ENCODE results near the gene SLC9A9.
"Not testable (repeated sequence)": the region's sequence is repeated elsewhere in the genome, so short reads cannot be mapped to it uniquely, and the experiment has no call there.

SLC9A9 gene

DNA sequence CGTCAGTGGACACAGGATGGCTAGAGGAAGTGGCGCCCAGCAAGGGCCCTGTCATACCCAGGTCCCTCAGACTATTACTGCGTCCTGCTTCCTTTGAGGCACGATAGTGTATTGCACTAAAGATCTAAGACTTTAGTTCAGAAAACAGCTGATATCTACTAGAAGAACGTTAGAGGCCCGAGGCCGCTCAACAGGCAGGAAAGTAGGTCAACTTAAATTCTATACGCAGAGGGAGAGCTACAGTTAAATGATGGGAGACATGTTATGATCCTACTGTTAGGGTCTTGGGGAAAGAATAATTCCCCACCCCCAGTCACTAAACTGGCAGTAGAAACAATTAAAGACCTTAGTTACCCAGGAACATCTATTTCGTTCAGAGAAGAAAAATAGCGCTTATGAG is 410.9 kb downstream of the SLC9A9 start:
- DNase-seq = no peak

DNA sequence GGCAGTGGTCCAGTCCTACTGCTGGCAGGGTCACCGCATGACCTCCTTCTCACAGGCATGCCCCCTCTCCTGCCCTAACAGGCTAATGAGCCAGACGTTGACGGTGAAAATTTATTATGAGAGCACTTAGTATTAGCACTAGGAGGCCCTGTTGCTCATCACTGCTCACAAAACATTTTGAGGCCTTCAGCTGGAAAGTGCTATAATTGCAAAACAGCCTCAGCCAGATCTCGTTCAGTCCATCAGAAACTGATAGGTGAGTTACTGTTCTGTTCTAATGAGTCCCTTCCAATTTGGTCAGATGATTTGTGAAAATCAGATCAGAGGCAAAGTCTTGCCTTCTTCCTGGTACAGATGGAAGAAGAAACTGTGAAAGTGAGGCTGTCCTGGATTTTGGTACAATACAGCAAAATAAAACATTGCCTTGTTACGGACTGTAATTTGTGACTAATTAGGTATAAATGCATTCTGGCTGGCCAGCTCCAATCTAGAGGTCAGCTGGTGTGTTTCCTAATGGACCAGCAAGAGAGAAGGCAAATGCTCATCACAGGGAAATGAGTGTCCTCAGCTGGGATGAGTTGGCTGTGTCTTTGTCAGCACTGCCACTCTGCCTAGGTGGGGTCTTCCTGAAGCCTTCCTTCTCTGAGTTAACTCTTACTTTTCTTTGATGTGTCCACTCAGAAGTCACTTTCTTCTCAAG is 411.9 kb downstream of the SLC9A9 start:
- DNase-seq = no peak

GRCh38 chr3:143433787-143434378 is 414.4 kb downstream of the SLC9A9 start:
- DNase-seq = no peak

- DNase-seq = not testable (repeated sequence)
Measured at GRCh38 chr3:143431298-143431697, 417.0 kb downstream of the SLC9A9 start.

DNA sequence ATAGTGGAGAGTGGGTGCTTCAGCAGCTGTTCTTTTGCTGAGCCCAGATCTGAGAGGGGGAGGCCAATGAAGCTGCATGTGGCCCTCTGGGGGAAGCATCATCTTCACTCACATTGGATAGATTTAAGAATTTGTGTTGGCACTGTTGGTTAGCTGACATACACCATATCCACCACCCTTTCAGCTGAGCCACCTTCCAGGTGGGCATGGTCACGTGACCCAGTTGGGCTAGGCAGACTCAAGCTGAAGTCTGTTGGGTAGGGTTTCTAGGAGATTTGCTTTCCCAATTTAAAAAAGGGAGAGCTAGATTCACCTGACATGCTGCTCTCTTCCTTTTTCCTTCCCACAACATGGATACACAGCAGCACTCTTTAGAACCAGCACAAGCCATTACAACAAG is 417.7 kb downstream of the SLC9A9 start:
- no peak for DNase-seq

GRCh38 chr3:143429628-143430514 is 418.4 kb downstream of the SLC9A9 start:
- DNase-seq = no peak

GRCh38 chr3:143428294-143428693 is 420.0 kb downstream of the SLC9A9 start:
- no peak for DNase-seq

DNA sequence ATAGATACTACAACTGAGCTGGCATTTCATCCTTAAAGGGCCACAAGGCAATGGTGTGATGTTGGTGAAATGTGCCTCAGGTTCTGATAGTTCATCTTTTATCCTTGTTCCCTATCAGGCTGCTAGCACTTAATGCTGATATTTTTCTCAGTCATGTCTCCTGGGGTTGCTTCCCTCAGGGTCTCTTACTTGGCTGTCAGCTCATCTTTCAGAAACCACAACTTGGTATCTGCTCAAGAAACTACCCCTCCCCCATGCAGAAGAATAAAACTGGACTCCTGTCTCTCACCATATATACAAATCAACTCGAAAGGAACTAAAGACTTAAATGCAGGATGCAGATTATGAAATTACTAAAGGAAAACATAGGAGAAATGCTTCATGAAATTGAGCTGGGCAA is 420.6 kb downstream of the SLC9A9 start:
- no peak for DNase-seq

- no peak for DNase-seq
Measured at GRCh38 chr3:143424874-143425273, 423.4 kb downstream of the SLC9A9 start.

DNA sequence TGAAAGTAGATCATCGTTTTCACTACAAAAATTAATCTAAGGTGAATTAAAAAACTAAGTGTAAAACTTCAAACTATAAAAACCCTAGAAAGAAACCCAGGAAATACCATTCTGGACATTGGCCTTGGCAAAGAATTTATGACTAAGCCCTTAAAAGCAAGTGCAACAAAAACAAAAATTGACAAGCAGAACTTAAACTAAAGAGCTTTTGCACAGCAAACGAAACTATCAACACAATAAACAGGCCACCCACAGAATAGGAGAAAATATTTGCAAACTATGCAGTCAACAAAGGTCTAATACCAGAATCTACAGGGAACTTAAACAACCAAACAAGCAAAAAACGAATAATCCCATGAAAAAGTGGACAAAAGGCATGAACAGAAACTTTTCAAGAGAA is 426.7 kb downstream of the SLC9A9 start:
- DNase-seq = no peak

DNA sequence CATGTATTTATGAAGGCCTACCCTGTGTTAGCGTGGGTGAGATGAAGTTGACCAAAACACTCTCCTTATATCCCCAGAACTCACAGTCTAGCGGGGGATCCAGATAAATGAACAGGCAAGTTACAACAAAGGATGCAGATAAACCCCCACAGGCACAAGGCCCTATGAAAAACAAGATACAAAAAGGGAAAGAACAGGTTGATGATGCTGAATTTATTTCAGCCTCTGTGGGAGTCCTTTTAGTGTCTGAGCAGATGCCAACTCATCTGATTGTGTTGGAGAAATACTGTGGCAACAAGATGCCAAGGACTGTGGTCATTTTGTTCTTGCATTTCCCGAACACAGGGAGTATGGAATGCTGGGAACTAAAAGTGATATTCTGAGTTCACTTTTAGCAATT is 428.7 kb downstream of the SLC9A9 start:
- no peak for DNase-seq

- DNase-seq = no peak
Measured at GRCh38 chr3:143418391-143418790, 429.9 kb downstream of the SLC9A9 start.

- DNase-seq = no peak
Measured at GRCh38 chr3:143416229-143416628, 432.0 kb downstream of the SLC9A9 start.

GRCh38 chr3:143414571-143415253 is 433.6 kb downstream of the SLC9A9 start:
- DNase-seq = no peak

GRCh38 chr3:143413372-143413771 is 434.9 kb downstream of the SLC9A9 start:
- no peak for DNase-seq

DNA sequence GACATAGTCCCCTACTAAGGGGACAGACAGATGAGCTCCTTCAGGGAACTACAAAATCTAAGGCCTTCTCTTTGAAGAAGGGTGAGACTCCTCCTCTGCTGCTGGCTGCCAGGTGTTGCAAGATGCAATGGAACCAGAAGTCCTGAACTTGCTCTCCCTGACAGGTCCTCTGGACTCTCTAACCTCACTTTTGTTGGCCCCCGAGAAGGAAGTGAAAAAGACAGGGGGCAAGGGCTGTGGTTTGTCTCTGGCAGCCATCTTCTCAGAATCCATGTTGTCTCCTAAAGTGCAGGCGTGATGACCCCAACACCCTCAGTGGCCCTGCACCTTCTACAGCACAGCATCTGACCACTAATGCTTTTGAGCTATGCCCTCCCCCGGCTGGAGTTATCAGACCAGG is 436.2 kb downstream of the SLC9A9 start:
- no peak for DNase-seq

DNA sequence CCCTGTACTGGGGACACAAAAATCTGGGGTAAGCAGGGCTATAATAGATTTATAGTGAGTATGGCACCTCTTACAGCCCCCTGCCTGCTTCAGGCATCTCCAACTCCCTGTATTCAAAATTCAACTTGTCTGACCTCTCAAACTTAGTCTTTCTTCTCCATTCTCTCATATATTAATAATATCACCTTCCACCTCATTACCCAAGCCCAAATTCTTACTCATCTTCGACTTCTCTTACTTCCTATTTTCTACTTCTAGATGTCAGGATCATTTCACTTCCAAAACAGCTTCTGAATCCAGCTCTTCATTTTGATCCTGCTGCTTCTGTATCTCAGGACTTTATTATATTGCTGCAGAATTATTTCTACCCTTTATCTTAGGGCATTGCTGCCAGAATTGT is 438.0 kb downstream of the SLC9A9 start:
- no peak for DNase-seq

DNA sequence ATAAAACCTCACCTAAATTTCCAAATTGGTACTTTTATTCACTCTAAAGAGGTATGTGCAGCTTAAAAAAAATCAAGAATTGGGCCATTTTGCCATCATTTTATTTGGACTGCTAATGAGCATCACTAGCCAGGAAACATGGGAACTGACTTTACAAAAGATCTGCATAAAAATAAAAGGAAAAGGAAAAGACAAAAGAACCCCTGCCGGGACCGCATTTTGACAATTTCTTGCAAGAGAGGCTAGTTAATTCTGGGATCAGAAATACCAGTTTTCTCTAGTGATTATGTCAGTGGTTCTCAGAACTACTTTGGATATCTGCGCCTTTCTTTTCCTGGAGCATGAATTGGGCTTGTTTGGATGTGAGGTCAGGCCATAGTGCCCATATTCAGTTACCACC is 439.5 kb downstream of the SLC9A9 start:
- no peak for DNase-seq

- DNase-seq = no peak
Measured at GRCh38 chr3:143402602-143403001, 445.7 kb downstream of the SLC9A9 start.

- DNase-seq = no peak
Measured at GRCh38 chr3:143396790-143397189, 451.5 kb downstream of the SLC9A9 start.

- no peak for DNase-seq
Measured at GRCh38 chr3:143389388-143389787, 458.9 kb downstream of the SLC9A9 start.

DNA sequence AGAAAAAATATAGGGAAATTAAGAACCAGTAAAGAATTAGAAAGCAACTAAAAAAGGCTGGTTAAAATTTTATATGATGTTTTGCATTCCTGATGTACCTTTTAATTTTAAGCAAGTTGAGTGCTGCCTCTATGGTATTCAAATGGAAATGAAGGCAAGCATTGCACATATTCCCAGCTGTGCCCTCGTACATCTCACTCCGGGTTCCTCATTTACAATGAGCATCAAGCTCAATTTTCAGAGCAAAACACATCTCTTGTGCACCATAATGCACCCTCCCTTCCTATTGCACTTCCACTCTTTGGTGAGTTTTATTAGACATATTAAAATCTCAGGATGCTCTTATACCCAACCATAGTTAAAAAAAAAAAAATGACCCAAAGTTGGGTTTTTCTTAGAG is 460.8 kb downstream of the SLC9A9 start:
- no peak for DNase-seq

DNA sequence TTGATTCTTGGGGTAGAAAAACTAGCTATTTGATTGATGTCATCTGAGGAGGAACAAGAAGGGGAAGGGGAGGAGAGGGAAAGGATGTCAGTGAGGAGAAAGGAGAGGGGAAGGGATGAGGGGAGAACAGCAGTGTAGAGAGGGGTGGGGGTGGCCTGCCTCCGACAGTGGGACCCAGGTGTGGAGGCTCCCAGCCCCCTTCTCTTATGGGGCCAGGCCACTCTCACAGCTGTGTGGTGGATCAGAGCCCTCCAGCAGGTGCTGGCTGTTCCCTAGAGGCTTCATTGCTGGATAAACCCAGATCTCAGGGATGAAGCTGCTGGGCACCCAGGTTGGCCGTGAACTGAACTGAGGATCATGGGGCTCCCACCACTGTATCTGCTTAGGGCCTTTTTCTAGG is 464.2 kb downstream of the SLC9A9 start:
- DNase-seq = no peak

Measured in CD4-positive, alpha-beta T cell treated with Interleukin-12 subunit alpha and Interleukin-12 subunit beta, for 1 hour (primary cell).